ENCODE results near the gene TENM3.

DNA sequence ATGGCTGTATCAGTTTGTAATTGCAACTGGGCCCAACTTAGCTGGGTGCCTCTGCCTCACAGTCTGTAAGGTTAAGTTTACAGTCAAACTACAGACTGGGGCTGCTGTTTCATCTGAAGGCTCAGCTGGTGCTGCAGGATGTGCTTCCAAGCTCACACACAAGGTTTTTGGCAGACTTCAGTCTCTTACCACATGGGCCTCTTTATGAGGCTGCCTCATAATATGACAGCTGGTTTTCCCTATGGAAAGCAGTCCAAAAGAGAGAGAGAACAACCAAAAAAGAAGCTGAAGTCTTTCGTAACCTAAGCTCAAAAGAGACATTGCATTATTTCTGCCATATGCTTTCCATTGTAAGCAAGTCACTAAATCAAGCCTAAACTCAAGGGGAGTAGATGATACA is 402.3 kb downstream of the TENM3 start:
- no peak for TF ChIP-seq CTCF (IDR thresholded peaks at IDR 0.05; ENCODE audit: low read depth, low read length)
- TF ChIP-seq POLR2A (IDR thresholded peaks at IDR 0.05; ENCODE audit: extremely low read depth, insufficient read length): no peak
- no peak for TF ChIP-seq MAX (IDR thresholded peaks at IDR 0.05; ENCODE audit: low read depth, low read length)
- TF ChIP-seq MYC (IDR thresholded peaks at IDR 0.05; ENCODE audit: low read depth, low read length): no peak
